ENCODE results near the gene CNFN.

The CNFN gene

GRCh38 chr19:42375415-42376176 is 14.5 kb downstream of the CNFN start:
- no peak overlapping the region for H3K4me3 ChIP-seq (ENCODE audit: low read length)
- no peak for TF ChIP-seq ZNF274 (IDR thresholded peaks at IDR 0.05; ENCODE audit: low read depth, low read length)

GRCh38 chr19:42374826-42375376 is 15.2 kb downstream of the CNFN start:
- no peak overlapping the region for H3K4me3 ChIP-seq (ENCODE audit: low read length)
- TF ChIP-seq ZNF274 (IDR thresholded peaks at IDR 0.05; ENCODE audit: low read depth, low read length): no peak

GRCh38 chr19:42370626-42371175 is 19.4 kb downstream of the CNFN start:
- H3K4me3 ChIP-seq (ENCODE audit: low read length): no peak overlapping the region
- TF ChIP-seq ZNF274 (IDR thresholded peaks at IDR 0.05; ENCODE audit: low read depth, low read length): no peak

GRCh38 chr19:42370068-42370520 is 20.0 kb downstream of the CNFN start:
- TF ChIP-seq ZNF274 (IDR thresholded peaks at IDR 0.05; ENCODE audit: low read depth, low read length): no peak
- no peak overlapping the region for H3K4me3 ChIP-seq (ENCODE audit: low read length)

GRCh38 chr19:42369433-42370067 is 20.5 kb downstream of the CNFN start:
- TF ChIP-seq ZNF274 (IDR thresholded peaks at IDR 0.05; ENCODE audit: low read depth, low read length): no peak
- no peak overlapping the region for H3K4me3 ChIP-seq (ENCODE audit: low read length)

- TF ChIP-seq ZNF274 (IDR thresholded peaks at IDR 0.05; ENCODE audit: low read depth, low read length): no peak
- no peak overlapping the region for H3K4me3 ChIP-seq (ENCODE audit: low read length)
Measured at GRCh38 chr19:42368765-42369164, 21.3 kb downstream of the CNFN start.

- no peak for TF ChIP-seq ZNF274 (IDR thresholded peaks at IDR 0.05; ENCODE audit: low read depth, low read length)
- H3K4me3 ChIP-seq (ENCODE audit: low read length): no peak overlapping the region
Measured at GRCh38 chr19:42368360-42368759, 21.7 kb downstream of the CNFN start.

GRCh38 chr19:42367929-42368328 is 22.2 kb downstream of the CNFN start:
- TF ChIP-seq ZNF274 (IDR thresholded peaks at IDR 0.05; ENCODE audit: low read depth, low read length): no peak
- H3K4me3 ChIP-seq (ENCODE audit: low read length): no peak overlapping the region

GRCh38 chr19:42366673-42367072 is 23.4 kb downstream of the CNFN start:
- TF ChIP-seq ZNF274 (IDR thresholded peaks at IDR 0.05; ENCODE audit: low read depth, low read length): no peak
- no peak overlapping the region for H3K4me3 ChIP-seq (ENCODE audit: low read length)

GRCh38 chr19:42363614-42364346 is 26.3 kb downstream of the CNFN start:
- no peak overlapping the region for H3K4me3 ChIP-seq (ENCODE audit: low read length)
- TF ChIP-seq ZNF274 (IDR thresholded peaks at IDR 0.05; ENCODE audit: low read depth, low read length): no peak

- TF ChIP-seq ZNF274 (IDR thresholded peaks at IDR 0.05; ENCODE audit: low read depth, low read length): no peak
- H3K4me3 ChIP-seq (ENCODE audit: low read length): no peak overlapping the region
Measured at GRCh38 chr19:42362891-42363440, 27.1 kb downstream of the CNFN start.

GRCh38 chr19:42362342-42362741 is 27.8 kb downstream of the CNFN start:
- TF ChIP-seq ZNF274 (IDR thresholded peaks at IDR 0.05; ENCODE audit: low read depth, low read length): no peak
- no peak overlapping the region for H3K4me3 ChIP-seq (ENCODE audit: low read length)

- no peak overlapping the region for H3K4me3 ChIP-seq (ENCODE audit: low read length)
- TF ChIP-seq ZNF274 (IDR thresholded peaks at IDR 0.05; ENCODE audit: low read depth, low read length): no peak
Measured at GRCh38 chr19:42361545-42361910, 28.6 kb downstream of the CNFN start.
